ENCODE results near the gene SFMBT2.
A peak's percentile ranks its signal among the peaks of the same experiment; 100 is the strongest.

The SFMBT2 gene

DNA sequence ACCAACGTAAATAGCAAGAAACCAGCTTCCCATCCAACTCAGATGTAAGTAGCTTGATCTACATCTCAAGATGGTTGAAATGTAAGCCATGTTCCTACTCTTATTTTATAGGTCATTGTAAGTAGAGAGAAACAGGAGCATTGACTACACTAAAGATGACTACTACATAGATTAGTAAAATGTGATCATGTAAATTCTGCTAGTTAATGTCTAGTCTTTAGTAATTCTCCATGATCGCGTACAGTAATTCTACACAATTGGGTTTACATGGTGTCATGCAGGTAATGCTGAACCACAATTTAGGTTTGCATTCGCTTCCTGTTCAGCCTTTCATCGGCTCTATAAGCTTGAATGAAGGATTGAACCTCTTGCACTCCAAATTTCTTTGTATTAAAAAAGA, 14.9 kb upstream of the SFMBT2 start:
- DNase-seq (ENCODE audit: low read depth): no peak

DNA sequence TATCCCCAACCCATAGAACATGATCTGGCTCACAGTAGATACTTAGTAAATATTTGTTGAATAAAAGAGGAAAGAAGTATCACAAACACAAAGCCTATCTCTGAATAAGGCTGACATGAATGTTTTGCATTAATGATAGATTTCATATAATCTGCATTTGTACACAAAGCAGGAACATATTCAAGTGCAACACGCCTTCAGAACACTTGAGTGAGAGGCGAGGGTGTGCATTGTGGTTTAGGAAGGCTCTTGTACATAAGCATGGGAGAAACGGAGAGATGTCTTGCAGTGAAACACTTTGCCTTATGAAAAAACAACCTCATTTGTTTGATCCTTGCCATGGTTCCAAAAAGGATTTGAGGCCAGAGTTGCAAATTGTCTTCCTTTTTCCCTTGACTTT, 14.1 kb upstream of the SFMBT2 start:
- DNase-seq (ENCODE audit: low read depth): no peak

DNA sequence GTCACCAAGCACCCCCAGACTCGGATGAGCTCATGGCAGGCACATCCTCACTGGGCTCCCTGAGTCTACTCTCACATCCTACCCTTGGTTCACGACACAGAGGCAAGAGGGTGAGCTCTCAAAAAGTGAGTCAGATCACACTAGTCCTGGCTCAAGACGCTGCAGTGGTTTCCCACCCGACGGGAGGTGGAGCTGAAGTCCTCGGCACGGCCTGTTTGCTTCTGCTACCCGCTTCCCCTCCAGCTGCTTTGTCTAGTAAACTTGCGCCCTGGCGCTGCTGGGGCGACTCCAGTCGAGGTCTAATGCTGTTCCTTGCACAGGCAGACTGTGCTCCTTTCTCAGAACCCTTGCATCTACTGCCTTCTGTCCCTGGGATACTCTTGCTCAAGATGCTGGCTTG, 13.5 kb upstream of the SFMBT2 start:
- DNase-seq (ENCODE audit: low read depth): no peak

DNA sequence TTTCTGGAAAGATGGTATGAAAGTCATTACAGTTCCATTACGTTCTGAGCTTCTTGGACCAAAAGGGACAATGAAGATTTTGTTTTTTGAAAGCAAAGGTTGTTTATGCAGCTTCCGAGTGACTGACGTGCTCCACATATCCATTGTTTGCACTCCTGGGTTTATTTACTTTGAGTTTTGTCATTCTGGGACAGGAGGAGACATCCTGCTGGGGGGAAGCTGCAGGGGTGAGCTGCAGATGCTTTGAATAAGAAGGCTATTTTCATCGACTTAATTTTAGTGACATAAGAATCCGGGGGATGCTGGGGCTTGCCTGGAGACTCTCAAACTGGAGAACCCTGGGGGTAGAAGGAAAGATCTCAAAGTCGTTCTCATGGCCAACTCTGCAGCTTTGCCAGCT, 12.7 kb upstream of the SFMBT2 start:
- no peak for DNase-seq (ENCODE audit: low read depth)

DNA sequence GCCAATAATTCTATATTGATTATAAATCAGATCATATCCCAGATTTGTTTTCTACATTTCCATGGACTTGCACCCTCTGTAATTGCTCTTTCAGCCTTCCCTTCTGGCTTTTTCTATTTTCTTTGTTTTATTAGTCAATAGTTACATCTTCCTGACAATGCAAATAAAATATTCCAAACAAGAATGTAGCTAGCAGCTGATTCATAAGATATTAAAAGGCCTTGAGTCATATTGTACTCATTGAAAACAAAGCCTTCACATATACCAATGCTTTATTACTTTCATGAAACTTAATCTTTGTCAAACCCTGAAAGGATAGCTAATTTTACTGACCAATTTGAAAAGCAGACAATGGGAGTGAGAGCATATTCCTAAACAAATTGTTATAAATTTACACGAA, 10.7 kb upstream of the SFMBT2 start:
- no peak for DNase-seq (ENCODE audit: low read depth)

DNA sequence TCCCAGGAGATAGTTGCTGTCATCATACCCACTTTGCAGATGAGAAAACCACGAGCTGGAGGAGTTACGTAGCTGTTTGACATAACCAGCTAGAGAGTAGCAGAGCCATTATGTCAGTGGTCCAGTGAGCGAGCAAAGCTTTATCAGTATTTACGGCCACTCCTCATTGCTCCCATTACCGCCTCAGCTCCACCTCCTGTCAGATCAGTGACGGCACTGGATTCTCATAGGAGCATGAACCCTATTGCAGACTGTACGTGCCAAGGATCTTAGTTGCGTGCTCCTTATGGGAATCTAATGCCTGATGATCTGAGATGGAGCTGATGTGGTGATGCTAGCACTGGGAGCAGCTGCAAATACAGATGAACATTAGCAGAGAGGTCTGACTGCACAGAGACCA, 9.2 kb upstream of the SFMBT2 start:
- DNase-seq (ENCODE audit: low read depth): no peak

DNA sequence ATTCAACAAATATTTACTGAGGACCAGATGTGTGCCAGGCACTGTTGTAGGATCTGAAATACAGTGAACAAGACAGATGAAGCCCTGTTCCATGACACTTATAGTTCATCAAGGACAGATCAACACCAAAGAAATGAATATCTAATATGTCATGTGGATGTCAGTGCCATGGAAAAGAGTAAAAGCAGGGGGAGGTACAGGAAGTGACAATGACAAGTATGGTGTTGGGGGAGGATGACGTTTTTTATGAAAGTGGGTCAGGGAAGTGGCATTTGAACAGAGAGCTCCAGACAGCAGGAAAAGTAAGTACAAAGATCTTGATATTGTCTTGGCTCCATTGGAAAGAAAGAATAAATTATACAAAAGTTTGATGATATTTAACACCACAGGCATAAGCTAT, 7.0 kb upstream of the SFMBT2 start:
- DNase-seq (ENCODE audit: low read depth): no peak

DNA sequence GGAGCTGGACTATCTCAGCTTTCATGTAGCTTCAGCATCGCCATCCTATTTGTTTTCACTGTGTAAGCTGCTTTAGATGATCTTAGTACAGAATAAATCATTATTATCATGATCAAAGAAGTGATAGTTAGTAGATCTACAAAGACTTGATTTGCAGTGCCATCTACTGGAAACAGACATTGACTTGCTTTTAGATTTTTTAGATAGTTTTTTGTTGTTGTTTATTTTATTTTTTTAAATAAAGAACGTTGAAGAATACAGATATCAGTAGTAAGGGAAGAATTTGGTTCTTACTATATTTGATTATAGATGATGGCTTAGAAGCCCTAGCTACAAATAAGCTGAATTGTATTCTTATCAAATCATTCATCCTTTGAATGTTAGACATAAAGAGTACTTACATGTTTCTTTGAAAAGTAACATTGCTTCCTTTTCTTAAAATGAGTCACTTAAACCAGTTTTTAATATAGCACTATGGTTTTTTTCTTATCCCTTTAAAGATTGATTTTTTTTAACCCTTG, 6.3 kb upstream of the SFMBT2 start:
- no peak for DNase-seq (ENCODE audit: low read depth)

DNA sequence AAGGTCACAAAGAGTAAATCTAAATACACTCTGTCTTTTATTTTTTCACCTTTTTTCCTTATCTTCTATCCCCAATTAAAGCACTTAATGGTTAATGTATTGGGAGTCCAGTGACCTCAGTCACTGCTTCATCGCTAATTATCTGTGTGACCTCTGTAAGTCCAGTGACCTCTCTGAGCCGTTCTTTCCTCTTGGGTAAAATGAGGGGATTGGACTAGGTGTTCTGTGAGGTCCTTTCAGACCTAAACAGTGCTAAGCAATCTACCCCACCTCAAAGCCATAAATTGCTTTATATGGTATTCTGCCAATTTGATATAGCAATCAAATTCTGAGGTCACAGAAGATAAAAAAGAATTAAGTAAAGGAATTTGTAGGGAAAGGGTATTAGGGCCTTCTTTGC, 3.9 kb upstream of the SFMBT2 start:
- DNase-seq (ENCODE audit: low read depth): no peak

DNA sequence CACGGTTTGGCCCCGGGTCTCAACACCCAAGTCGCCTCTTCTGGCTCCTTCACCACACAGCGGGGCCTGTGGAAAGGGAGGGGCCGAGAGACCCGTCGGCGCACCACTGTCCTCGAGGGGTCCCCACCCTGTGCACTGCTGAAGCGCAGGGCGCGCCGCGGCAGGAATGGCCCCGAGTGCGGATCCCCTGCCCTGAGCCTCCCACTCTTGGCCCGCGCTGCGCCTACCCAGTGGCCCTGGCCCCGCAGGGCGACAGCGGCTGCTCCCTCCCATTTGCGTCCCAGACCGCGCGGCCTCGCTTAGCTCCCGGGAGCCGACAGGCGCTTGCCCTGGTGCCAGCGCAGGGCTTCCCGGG, 2.1 kb upstream of the SFMBT2 start:
- no peak for DNase-seq (ENCODE audit: low read depth)

DNA sequence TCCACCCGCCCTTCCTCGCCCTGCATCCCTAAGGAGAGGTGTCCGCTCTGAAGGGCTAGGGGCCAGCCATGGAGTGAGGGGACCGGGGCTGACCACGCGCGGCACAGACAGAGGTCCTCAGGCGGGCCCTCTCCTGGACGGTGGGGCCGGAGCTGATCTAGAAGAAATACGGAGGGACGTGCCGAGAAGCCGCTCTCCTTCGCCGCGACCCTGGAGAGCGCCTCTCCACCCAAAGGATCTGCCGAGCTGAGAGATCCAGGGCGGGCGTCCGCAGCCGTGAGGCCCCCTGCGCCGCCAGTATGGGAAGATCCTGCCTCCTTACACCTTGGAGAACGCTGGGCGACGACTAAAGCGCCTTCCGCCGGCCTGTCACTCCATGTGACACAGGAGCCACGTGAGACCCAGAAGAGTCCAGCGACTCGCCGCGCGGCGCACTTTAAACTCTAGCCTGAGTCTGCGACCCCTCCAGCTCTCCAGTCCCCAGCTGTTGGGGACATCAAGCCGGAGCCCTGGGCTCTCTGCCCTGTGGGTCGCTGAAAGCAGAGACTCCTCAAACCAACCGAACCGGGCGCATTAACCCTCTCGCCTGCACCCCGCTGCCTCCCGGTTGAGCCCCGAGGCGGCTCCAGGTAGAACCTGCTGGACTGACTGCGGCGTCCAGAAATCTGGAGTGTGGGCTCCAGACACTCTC, 1.5 kb upstream of the SFMBT2 start:
- no peak for DNase-seq (ENCODE audit: low read depth)

DNA sequence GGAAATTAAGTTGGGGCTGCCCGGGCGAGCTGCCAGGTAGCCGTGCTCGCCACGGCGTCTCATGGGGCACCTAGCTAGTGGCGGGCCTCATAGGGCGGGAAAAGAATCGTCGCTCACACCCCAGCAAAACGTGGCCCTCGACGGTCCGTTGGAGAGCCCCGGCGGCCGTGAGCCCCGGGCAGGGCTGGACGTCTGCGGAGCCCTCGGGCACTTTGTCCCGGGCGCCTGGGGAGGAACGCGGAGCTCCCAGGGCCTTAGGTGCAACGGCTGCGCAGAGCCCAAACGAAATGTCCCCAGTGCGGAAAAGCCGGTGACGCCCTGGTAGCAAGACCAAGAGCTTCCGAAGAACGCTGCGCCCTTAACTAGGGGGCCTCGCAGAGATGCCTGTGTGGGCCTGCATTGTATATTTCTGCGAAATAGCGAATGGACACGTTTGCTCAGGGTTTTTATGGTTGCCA, 866 bp upstream of the SFMBT2 start:
- DNase-seq (ENCODE audit: low read depth): peak; percentile 11

DNA sequence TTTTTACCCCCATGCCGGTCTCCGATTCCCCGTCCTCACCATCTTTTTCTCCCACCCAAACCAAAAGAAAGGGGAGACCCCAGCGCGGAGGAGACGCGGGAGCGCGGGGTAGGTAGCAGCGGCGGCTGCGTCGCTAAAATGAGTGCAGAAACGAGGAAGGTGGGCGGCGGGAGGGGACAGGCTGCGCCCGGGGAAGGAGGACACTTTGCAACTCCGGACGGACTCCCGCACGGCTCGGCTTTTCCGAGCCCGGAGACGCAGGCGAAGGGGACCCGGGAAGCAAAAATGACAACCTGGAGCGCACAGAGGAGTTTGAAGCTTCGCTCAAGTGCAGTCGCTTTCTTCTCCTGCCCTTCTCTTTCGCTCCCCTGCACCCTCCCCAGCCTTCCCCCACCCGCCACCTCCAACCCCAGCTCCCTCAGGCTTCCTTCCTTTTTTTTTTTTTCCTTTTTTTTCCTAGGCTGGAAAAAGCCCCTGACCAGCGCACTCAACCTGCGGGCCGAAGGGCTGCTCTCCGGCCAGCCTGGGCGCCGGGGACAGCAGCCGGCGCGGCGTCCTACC, 453 bp downstream of the SFMBT2 start:
- DNase-seq (ENCODE audit: low read depth): no peak

DNA sequence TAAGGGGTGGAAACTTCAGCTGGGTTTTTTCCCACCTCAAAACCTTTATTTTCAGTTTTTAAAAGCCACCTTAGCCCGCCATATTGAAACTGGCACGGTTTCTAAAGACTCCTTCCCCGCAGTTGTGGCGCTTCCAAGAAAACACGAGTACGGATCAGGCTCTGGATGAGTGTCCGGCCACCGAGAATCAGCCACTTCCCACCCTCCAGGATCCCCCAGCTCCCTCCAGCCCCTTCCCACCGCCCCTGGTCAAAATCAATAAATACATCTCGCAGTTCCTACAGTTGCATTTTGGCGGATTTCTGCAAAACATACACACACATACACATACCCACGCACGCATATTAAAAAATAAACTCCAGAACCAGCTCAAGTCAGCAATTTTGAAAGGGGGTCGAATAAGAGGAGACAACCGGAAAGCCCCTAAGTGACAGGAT, 1.1 kb downstream of the SFMBT2 start:
- DNase-seq (ENCODE audit: low read depth): no peak

DNA sequence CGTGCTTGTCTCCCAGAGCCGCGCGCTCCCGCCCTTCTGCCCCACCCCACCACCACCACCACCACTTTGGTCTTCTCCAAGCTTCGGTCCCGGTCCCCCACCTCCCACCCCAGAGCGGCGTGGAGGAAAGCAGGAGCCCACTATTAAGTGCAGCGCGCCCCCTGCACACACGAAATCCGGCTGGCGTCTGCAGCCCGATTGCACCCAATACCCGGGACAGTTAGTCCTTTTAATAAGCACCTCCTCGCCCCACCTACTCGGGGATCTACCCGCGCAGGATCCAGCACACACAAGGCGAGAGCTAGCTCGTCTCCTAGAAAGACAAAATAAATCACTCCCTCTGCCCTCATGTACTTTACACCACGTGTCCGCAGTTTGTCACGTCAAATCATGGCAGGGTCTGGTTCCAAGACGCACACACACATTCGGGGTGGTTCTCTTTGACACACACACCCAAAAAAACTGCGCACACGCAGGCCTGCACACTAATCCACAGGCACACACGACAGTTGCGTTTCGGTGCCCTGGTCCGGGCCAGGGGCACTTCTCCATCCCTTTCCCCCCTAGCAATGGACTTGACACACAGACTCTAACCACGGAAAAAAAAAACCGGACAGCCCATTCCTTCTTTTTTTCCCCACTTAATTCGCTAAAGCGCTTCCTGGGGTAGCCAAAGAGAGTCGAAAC, 1.6 kb downstream of the SFMBT2 start:
- peak; percentile 11 for DNase-seq (ENCODE audit: low read depth)

DNA sequence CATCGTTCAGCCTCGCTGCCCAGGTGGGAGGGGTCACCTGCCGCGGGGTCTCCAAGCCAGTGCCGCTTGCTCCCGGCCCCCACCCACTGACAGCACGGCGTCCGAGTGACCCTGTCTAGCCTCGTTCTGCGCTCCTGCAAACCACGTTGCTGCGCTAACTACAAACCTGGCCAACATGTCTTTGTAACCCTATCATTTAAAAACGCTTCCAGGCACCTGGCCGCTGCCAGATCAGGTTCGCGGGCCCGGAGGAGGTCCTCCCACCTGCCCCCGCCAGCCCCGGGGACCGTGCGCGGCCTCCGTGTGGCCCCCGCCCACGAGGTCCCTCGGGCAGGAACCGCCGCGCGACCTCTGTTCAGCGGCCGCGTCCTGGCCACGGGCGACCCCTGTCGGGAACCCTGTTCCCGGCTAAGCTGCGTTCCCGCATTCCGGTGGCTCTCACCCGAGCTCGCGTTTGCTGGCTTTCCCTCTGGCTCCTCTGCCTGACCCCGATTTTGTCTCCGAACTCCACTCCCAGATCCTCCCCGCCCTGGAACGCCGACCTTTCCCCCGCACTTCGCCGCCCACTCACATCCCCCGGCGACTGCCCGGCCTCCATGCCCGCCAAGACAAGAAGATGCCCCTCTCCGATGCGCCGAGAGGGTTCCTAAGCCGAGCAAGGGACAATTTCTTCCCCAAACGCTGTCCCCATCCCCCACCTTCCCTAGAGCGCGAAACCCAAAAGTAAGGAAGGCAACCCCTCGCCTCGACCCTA, 2.4 kb downstream of the SFMBT2 start:
- peak; percentile 21 for DNase-seq (ENCODE audit: low read depth)

DNA sequence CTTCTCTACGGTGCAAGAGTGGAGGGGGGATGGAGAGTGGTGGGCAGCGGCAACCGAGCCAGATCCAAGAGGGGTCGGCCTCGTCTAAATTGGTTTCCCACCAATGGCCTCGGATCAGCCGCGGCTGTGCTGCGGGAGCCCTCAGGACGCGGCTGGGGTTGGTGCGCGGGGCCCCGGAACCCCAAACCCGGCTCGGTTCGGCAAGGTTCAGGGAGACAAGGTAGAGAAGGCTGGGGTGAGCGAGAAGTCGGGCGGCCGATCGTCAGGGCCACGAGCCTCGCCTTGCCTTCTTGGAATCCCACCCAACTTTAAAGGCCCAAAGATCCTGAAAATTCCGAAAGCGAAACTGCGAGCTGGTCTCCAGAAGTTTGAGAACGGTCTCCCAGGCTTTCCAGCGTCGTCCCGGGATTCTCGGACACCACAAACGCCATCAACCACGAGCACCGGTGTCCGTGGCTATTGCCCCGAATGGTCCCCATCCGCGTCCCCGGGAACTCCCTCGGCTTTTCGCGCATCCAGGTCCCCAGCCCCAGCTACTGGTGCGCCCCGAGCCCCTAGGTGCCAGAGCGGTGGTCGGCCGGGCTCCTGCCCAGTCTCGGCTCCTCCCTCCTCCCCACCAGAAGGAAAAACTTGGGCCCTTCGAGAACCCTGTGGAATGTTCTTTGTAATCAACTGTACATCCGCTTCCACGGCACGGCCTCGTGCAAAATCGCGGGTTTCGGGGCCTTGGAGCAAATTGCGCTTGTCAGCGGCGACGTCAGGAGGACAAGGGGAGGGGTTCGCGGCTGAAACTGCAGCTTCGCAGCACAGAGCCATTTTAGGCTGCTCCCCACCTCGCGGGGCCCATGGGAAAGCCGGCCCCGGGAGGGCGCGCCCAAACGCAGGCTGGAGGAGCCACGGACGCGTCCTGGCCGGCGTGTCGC, 3.2 kb downstream of the SFMBT2 start:
- DNase-seq (ENCODE audit: low read depth): peak; percentile 14

DNA sequence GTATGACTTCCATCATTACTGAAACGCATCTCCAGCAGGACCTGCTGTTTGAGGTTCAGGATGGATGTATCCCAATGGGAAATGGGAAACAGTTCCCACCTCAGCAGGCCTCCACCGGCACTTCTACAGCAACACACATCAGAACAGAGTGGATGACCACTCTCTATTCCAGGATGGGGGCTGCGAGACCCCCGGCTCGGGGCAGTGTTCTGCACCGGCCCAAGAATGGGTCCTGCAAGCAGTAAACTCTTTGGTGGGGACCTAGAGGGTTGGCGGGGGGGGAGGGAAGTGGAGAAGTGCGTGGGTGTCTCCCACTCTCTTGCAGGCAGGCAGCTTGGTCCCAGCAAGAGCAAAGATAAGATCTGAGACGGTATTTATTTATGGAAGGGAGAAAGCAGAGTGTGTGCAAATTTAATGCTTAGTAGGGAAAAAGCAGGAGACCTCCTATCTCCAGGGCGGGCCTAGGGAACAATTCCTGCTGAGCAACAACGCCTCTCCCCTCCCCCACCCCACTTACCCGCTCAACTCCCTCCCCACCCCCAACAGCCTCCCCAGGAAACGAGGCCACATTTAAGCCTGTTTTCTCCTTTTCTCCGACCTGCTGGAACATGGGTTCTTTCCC, 4.0 kb downstream of the SFMBT2 start:
- DNase-seq (ENCODE audit: low read depth): no peak

DNA sequence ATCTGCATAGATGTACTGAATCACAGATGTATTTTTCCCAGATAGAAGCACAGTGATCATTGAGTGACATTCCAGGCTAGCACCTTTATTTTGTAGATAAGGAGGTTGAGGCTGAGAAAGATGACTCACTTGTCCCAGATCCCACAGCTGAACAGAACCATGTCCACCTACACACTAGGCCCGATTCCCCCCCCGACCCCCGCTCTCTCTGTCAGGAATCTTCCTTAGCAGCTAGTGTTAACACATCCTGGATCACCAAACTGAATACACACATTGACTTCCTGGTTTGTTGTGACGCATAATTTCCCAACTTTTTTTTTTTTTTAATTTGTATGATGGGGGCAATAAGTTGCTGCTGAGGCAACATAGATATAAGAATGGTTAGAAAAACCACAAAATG, 5.2 kb downstream of the SFMBT2 start:
- no peak for DNase-seq (ENCODE audit: low read depth)

DNA sequence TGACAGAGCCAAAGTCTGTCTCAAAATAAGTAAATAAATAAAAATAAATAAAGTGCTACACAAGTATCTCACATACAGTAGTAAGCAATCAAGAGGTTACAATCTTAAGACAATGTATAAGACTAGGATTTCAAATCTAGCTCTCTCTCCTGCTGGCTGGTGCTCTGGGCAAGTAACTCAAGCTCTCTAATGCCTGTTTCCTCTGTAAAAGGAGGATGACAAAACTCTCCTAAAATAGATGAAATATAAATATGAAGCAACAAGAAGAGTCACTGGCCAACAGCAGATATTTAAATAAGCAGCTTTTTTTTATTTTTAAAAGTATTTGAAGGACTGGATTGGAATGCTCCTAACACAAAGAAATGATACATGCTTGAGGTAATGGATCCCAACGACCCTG, 7.2 kb downstream of the SFMBT2 start:
- no peak for DNase-seq (ENCODE audit: low read depth)

DNA sequence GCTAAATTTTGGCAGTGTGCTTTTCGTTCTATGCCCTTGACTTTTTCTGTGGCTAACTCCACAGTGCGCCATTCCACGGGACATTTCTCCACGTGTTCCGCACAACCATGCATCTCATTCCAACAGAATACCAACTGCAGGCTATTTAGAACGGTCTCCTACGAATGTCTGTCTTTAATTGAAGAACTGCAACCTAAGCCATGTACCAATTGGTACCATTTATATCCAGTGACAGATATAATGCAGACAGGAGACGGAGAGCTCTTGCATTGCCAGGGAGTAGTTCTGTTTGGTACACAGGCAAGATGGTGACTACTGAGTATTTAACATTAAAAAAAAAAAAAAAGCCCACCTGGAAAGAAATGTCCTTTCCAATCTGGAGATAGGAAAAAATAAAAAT, 9.1 kb downstream of the SFMBT2 start:
- no peak for DNase-seq (ENCODE audit: low read depth)
